Suprapubic skin (tissue), 3 donors: Measurements from ENCODE around the gene SLA2.

ENCODE experiments used
- CTCF ChIP-seq, 2 donors: fragments of 200-600 bp in 1 of 2; fragments of 450-650 bp in 1 of 2; sonication (generic) in 1 of 2; IDR thresholded peaks; one replicate each; pipeline ENCODE4 v1.5.1; 2016 to 2019; ENCODE audit warnings: antibody characterized with exemption in 2 of 2, mild to moderate bottlenecking in 1 of 2, moderate library complexity in 1 of 2
- POLR2A ChIP-seq, 2 donors: fragments of 450-650 bp; IDR thresholded peaks; one replicate each; pipeline ENCODE4 v1.6.1; 2017; ENCODE audit warnings: antibody characterized with exemption in 2 of 2, mild to moderate bottlenecking in 2 of 2, moderate library complexity in 2 of 2

- TF ChIP-seq CTCF (IDR thresholded peaks at IDR 0.05) (no peak), POLR2A (IDR thresholded peaks at IDR 0.05) (no peak)
These were observed at the start of gene SLA2 for GRCh38 chr20:36645998-36646397.
